ENCODE results near the gene AGBL5. TPM values are rescaled to one million over a fixed set of nuclear protein-coding genes. Genes with fewer than 3 reads are reported as not detected.

The AGBL5 gene
- total RNA-seq, 2 donors from 2014 or later: 12.1 to 16.1 TPM

DNA sequence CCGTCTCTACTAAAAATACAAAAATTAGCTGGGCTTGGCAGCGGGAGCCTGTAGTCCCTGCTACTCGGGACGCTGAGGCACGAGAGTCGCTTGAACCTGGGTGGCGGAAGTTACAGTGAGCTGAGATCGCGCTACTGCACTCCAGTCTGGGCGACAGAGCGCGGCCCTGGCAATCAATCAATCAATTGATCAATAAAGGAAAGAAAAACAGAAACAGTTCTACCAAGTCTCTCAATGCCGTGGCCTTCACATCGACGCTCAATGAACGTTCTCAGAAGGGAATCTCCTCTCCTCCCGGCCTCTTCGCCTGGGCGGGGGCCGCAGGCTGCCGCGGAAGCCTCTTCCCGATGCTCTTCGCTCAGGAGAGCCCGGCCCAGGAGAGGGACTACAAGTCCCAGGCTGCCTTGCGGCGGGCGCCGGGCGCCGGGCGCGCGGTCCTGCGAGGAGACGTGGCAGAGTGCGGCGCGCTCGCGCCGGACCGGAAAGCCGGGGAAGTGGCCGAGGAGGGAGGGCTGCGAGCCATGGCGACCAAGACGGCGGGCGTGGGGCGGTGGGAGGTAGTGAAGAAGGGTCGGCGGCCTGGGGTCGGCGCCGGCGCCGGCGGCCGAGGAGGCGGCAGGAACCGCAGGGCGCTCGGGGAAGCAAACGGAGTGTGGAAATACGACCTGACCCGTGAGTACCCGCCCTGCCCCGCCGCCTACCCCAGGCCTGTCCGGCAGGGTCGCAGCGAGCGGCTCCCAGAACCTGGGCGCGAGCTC is 18.8 kb upstream of the AGBL5 start, which contains the start of gene TMEM214:
Gene TMEM214, plus strand, starts transcription at position 471 of the 758 bp plus-strand sequence. Its CDS starts 51 bp downstream, at position 522.
- peak; percentile 99 for ATAC-seq (replicated peaks in 1 of 2)
- peak; percentile 89 to 92 for DNase-seq
- Mint-ChIP-seq H3K36me3 (ENCODE audit: insufficient read depth in 2 of 2) (peaks cover 8 to 9% of the 10 kb centered on the region in 2 donors), H3K4me1 (ENCODE audit: low read depth) (peaks cover 73% of the 10 kb centered on the region), H3K27ac (peak within 1 kb of the TSS; percentile 96), H3K4me3 (peak within 1 kb of the TSS; percentile 91 to 94), H3K27me3 (ENCODE audit: low read depth) (no peaks in the 10 kb centered on the region), H3K9me3 (no peaks in the 10 kb centered on the region)

DNA sequence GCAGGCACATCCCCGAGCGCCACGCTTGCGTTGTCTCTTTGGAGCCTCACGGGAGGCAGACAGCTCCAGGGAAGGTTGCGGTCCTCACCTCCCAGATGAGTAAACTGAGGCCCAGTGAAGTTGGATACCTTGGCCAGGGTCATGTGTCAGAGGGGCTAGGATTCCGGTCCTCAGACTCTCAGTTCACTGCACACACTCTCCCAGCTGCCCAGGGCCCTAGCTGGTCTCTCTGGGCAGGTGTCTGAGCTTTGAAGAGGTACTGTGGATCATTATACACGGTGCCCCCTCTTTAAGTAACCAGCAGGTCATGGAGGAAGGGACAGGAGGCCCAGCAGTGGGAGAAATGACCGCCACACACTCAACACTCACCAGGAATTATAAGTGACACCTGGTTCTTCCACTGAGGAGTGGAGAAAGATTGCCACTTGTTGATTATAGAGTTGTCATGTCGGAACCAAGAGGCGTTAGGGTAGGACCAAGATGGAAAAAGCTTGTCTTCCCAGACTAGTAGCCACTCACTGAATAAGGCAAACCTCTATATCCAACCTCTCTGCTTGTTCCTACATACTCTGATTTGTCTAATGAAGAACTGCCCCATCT is 18.1 kb upstream of the AGBL5 start:
- Mint-ChIP-seq H3K27ac (peak overlapping the region; percentile 92), H3K4me3 (peak overlapping the region; percentile 91 to 94), H3K9me3 (no peaks in the 10 kb centered on the region), H3K4me1 (ENCODE audit: low read depth) (peaks cover 66% of the 10 kb centered on the region), H3K36me3 (ENCODE audit: insufficient read depth in 2 of 2) (peaks cover 8 to 9% of the 10 kb centered on the region in 2 donors), H3K27me3 (ENCODE audit: low read depth) (no peaks in the 10 kb centered on the region)
- ATAC-seq (replicated peaks in 1 of 2): no peak
- no peak for DNase-seq

DNA sequence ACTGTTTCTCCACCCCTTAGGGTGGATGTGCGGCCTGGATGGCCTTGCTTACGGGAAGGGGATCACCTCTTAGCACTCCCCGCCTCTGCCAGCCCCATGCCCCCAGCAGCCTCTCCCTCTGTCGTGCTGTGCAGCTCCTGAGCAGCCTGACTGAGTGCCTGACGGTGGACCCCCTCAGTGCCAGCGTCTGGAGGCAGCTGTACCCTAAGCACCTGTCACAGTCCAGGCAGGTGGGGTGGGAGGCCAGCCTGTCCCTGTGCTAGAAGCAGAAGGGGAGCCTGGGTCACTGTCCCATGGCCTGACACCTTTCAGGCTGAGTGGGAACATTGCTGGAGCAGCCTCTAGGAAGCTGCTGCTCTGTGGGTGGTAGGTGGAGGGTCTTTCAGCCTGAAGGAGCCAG is 13.5 kb upstream of the AGBL5 start:
- Mint-ChIP-seq H3K4me3 (no peak overlapping the region), H3K27ac (no peak overlapping the region), H3K4me1 (ENCODE audit: low read depth) (peaks cover 39% of the 10 kb centered on the region), H3K27me3 (ENCODE audit: low read depth) (no peaks in the 10 kb centered on the region), H3K36me3 (ENCODE audit: insufficient read depth in 2 of 2) (peaks cover 9 to 24% of the 10 kb centered on the region in 2 donors), H3K9me3 (no peaks in the 10 kb centered on the region)
- DNase-seq (no peak), ATAC-seq (replicated peaks in 1 of 2) (no peak)

DNA sequence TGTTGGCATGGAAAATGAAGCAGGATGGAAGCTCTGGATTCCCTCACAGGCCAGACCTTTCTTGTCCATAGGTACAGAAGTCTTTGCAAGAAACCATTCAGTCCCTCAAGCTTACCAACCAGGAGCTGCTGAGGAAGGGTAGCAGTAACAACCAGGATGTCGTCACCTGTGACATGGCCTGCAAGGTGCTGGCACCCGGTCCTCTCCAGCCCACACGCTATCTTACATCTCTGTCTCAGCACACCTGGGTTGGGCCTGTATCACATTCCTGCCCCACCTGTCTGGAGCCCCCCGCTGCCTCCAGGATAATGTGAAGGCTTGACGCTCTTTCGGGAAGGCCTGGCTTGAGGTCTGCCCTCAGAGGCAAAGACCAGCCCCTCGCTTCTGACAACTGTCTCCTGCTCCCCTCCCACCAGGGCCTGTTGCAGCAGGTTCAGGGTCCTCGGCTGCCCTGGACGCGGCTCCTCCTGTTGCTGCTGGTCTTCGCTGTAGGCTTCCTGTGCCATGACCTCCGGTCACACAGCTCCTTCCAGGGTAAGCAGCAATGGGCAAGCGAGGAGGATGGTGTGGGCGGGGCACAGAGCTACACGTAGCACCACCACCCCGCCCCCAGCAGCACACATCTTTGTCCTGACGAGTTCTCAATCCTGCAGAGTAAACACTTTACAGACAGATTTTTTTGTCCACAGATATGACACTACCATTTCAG is 12.7 kb upstream of the AGBL5 start:
- no peaks in the 10 kb centered on the region for H3K9me3 Mint-ChIP-seq
- H3K36me3 Mint-ChIP-seq (ENCODE audit: insufficient read depth in 2 of 2): peaks cover 9 to 20% of the 10 kb centered on the region in 2 donors
- no peak overlapping the region for H3K4me3 Mint-ChIP-seq

DNA sequence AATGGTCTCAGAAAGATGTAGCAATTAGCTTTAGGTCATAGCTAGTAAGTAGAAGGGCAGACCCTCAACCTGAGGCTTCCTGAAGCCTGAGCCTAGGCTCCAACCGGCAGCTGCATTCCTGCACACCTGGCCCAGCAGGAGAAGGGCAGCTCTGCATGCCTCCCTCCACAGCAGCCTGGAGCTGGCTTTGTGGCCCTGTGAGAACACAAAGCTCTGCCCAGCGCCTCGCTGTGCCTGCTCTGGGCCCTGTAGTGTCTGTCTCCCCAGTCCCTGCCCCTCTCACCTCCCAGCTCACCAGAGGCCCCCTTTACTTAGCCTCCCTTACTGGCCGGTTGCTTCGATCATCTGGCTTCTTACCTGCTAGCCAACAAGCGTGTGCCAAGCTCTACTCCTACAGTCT is 12.0 kb upstream of the AGBL5 start:
- DNase-seq (no peak), ATAC-seq (replicated peaks in 1 of 2) (no peak)
- peaks cover 26% of the 10 kb centered on the region for H3K4me1 Mint-ChIP-seq (ENCODE audit: low read depth)
- H3K27ac Mint-ChIP-seq: no peak overlapping the region
- no peaks in the 10 kb centered on the region for H3K9me3 Mint-ChIP-seq
- H3K36me3 Mint-ChIP-seq (ENCODE audit: insufficient read depth in 2 of 2): peaks cover 7 to 17% of the 10 kb centered on the region in 2 donors
- H3K4me3 Mint-ChIP-seq: no peak overlapping the region
- H3K27me3 Mint-ChIP-seq (ENCODE audit: low read depth): no peaks in the 10 kb centered on the region

More for the DNA sequence above, 12.7 kb upstream of the AGBL5 start:
- no peaks in the 10 kb centered on the region for H3K27me3 Mint-ChIP-seq (ENCODE audit: low read depth)
- DNase-seq (no peak), ATAC-seq (replicated peaks in 1 of 2) (no peak)
- no peak overlapping the region for H3K27ac Mint-ChIP-seq
- peaks cover 32% of the 10 kb centered on the region for H3K4me1 Mint-ChIP-seq (ENCODE audit: low read depth)

DNA sequence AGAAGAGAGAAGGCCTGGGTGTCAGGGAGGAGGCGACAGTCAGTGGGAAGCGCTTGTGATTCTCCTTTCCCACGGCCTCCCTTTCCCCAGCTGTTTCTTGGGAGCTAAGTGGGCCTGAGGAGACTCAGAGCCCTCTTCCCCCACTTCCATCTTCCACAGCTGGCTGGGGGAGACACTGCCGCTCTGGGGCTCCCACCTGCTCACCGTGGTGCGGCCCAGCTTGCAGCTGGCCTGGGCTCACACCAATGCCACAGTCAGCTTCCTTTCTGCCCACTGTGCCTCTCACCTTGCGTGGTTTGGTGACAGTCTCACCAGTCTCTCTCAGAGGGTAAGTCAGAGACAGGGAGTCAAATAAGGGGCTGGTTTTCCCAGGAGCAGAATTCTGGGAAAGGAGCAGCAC is 11.6 kb upstream of the AGBL5 start:
- DNase-seq (no peak), ATAC-seq (replicated peaks in 1 of 2) (no peak)
- Mint-ChIP-seq H3K4me3 (no peak overlapping the region), H3K27me3 (ENCODE audit: low read depth) (no peaks in the 10 kb centered on the region), H3K36me3 (ENCODE audit: insufficient read depth in 2 of 2) (peaks cover 7 to 21% of the 10 kb centered on the region in 2 donors), H3K4me1 (ENCODE audit: low read depth) (peaks cover 21% of the 10 kb centered on the region), H3K9me3 (no peaks in the 10 kb centered on the region), H3K27ac (no peak overlapping the region)

DNA sequence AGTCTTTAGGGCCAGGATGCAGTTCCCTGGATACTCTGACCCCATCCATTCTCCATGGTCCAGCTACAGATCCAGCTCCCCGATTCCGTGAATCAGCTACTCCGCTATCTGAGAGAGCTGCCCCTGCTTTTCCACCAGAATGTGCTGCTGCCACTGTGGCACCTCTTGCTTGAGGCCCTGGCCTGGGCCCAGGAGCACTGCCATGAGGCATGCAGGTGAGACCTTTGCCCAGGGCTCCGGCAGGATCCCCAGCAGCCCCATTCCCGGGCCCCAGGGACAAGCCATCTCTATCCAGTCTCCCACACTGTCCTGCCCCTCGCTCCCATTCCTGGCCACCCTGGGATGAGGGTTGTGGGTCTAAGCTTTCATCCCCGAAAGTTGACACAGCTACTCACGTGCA is 11.2 kb upstream of the AGBL5 start:
- no peak overlapping the region for H3K27ac Mint-ChIP-seq
- H3K27me3 Mint-ChIP-seq (ENCODE audit: low read depth): no peaks in the 10 kb centered on the region
- DNase-seq (no peak), ATAC-seq (replicated peaks in 1 of 2) (no peak)
- H3K9me3 Mint-ChIP-seq: no peaks in the 10 kb centered on the region
- H3K4me1 Mint-ChIP-seq (ENCODE audit: low read depth): peaks cover 17% of the 10 kb centered on the region
- H3K36me3 Mint-ChIP-seq (ENCODE audit: insufficient read depth in 2 of 2): peaks cover 7 to 21% of the 10 kb centered on the region in 2 donors
- H3K4me3 Mint-ChIP-seq: no peak overlapping the region

DNA sequence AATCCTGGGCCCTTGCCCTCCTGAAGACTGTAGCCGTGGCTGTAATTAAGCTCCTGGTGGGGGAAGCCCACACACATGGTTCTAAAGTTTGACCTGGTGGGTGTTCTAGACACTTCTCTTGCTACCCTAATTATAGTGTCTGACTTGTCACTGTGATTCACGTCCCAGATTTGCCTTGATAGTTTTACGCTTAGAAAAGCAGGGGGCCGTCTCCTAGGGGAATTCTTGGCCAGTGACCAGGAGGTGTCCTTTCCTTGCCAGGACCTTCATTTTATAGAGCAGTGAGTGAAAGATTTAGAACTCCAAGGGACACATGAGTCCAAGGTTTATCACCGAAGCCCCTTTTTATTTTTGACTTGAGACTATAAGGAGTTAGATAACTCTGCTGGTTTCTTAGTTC is 9.7 kb upstream of the AGBL5 start:
- Mint-ChIP-seq H3K4me3 (peak overlapping the region in 1 of 2 donors; percentile 13), H3K9me3 (no peaks in the 10 kb centered on the region), H3K27me3 (ENCODE audit: low read depth) (no peaks in the 10 kb centered on the region), H3K27ac (no peak overlapping the region), H3K36me3 (ENCODE audit: insufficient read depth in 2 of 2) (peaks cover 4 to 18% of the 10 kb centered on the region in 2 donors), H3K4me1 (ENCODE audit: low read depth) (peaks cover 12% of the 10 kb centered on the region)
- ATAC-seq (replicated peaks in 1 of 2): no peak
- DNase-seq: no peak

DNA sequence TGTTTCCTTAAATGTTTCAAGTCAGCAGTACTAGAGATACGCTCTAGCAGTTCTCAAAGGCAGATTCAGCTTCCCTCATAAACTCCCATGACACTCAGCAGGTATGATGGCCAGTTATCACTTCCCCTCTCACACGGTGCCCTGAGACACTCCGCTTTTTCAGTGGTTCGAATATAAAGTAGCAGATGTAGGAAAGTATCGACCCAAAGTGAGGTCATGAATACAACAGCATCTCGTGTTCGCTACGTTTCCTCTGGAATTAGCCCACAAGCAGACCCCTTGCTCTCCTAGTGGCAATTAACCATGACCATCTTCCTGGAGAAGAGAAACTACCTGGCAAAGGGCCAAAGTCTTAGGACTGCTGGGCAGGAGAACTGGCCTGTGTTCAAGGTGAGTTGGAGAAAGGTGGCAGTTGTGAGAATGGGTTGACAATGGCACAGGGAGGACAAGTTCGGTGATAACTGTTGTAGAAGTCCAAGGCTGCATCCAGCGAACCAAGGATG is 9.3 kb upstream of the AGBL5 start:
- H3K36me3 Mint-ChIP-seq (ENCODE audit: insufficient read depth in 2 of 2): peaks cover 4 to 18% of the 10 kb centered on the region in 2 donors
- H3K4me3 Mint-ChIP-seq: no peak overlapping the region
- H3K27ac Mint-ChIP-seq: no peak overlapping the region

DNA sequence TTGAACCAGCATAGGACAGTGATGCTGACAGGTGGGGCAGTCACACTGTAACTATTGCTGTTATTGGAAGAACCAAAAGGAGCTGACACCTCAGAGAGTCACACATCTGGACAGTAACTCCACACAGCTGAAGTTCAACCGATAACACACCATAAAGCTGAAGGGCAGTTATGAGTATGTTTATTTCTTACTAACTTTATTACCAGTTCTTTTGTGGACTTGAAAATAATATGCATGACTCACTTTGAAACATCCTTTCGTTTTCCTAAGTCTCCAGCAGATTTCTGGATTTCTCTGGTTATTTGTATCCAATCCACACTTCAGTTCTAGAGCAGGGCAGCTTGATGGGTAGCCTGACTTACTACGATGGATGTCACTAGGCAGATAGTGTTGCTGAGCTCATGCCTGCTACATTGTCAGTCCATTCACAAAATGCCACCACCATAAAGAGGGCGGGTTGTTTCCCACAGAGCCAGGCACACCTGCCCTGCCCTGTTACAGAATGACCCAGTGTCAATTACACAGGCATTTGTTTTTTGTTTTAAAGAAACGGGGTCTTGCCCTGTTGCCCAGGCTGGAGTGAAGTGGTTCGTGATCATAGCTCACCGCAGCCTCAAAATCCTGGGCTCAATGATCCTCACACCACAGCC is 8.4 kb upstream of the AGBL5 start:
- H3K4me1 Mint-ChIP-seq (ENCODE audit: low read depth): peaks cover 12% of the 10 kb centered on the region
- no peak overlapping the region for H3K4me3 Mint-ChIP-seq
- no peaks in the 10 kb centered on the region for H3K9me3 Mint-ChIP-seq
- H3K27ac Mint-ChIP-seq: no peak overlapping the region
- ATAC-seq (replicated peaks in 1 of 2): no peak
- DNase-seq: no peak
- H3K36me3 Mint-ChIP-seq (ENCODE audit: insufficient read depth in 2 of 2): peaks cover 4 to 18% of the 10 kb centered on the region in 2 donors
- H3K27me3 Mint-ChIP-seq (ENCODE audit: low read depth): no peaks in the 10 kb centered on the region

More for the DNA sequence above, 9.3 kb upstream of the AGBL5 start:
- Mint-ChIP-seq H3K27me3 (ENCODE audit: low read depth) (no peaks in the 10 kb centered on the region), H3K4me1 (ENCODE audit: low read depth) (peaks cover 12% of the 10 kb centered on the region), H3K9me3 (no peaks in the 10 kb centered on the region)
- ATAC-seq (replicated peaks in 1 of 2) (no peak), DNase-seq (no peak)

DNA sequence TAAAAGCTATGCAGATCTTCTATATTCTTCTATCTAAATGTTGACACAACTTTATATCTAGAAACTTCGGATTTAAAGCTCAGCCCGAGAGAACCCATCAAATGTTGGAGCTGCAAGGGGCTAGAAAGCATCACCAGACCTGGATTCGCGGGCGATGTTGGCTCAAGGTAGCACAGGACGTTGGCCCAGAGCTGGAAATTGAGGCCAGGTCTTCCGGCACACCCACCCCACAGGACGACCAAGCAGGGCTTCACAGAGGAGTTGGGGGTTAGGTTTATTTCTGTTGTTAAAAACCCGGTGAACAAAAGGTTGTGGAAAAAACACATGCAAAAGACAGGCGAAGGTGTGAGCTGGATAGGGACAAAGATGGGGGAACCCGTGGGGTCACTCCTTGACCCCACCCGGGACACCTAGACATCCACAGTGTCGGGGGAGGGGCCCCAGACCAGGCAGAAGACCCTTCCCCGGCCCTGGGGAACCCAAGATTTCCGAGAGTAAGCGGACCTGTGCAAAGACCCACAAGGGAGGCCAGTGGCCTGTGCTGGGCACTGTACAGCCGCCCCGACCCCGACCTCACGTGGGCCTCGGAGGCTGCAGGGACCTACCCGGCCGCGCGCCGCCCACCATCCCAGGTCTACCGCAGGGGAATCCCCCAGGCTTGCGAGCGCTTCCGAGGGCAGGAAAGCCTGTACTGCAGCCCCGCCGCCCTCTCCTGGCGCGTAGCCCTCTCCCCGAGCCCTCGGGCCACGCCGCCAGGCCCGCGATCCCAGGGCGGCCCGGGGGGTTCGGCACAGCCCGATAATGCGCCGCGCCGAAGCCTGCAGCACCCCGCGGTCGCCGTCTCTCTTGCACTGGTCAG is 1.8 kb upstream of the AGBL5 start:
- Mint-ChIP-seq H3K9me3 (peaks cover 0 to 1% of the 10 kb centered on the region in 2 donors), H3K4me1 (ENCODE audit: low read depth) (peaks cover 27% of the 10 kb centered on the region), H3K4me3 (peak overlapping the region; percentile 94 to 97), H3K36me3 (ENCODE audit: insufficient read depth in 2 of 2) (peaks cover 7 to 8% of the 10 kb centered on the region in 2 donors), H3K27ac (peak overlapping the region; percentile 100), H3K27me3 (ENCODE audit: low read depth) (no peaks in the 10 kb centered on the region)
- DNase-seq (peak; percentile 73 to 76), ATAC-seq (replicated peaks in 1 of 2) (peak; percentile 14 to 20)
